Ovary (tissue), 9 donors: Measurements from ENCODE around the gene MIOX. TPM values are rescaled to one million over a fixed set of nuclear protein-coding genes. Genes with fewer than 3 reads are reported as not detected.

ENCODE experiments used
- DNase-seq, 5 donors: peaks; one replicate each; pipeline ENCODE4 v3.0.0-alpha.2; 2019 to 2020
- H3K27ac ChIP-seq, 2 donors: fragments of 200-600 bp; one replicate each; pipeline versions ENCODE4 v1.5.1 to v1.8.0; 2019 to 2022
- H3K27me3 ChIP-seq: fragments of 200-600 bp; one replicate; pipeline ENCODE4 v1.8.0; 2022
- H3K36me3 ChIP-seq: fragments of 200-600 bp; sonication (generic); one replicate; pipeline ENCODE4 v1.5.1; 2019
- H3K4me1 ChIP-seq: one replicate; pipeline ENCODE4 v1.8.1; 2013; ENCODE audit warnings: mild to moderate bottlenecking, moderate library complexity; ENCODE audit not compliant: insufficient read depth
- H3K4me3 ChIP-seq: fragments of 200-600 bp; sonication (generic); one replicate; pipeline ENCODE4 v1.5.1; 2017
- H3K9me3 ChIP-seq, 2 donors: fragments of 200-600 bp in 1 of 2; sonication (generic) in 1 of 2; one replicate each; pipeline versions ENCODE4 v1.5.1 to v1.8.1; 2013 to 2019; ENCODE audit warnings: mild to moderate bottlenecking in 1 of 2, moderate library complexity in 1 of 2
- CTCF ChIP-seq, 3 donors: fragments of 450-650 bp in 2 of 3; fragments of 200-600 bp in 1 of 3; IDR thresholded peaks; one replicate each; pipeline versions ENCODE4 v1.5.1 to v1.8.0; 2016 to 2022; ENCODE audit warnings: antibody characterized with exemption in 3 of 3, mild to moderate bottlenecking in 1 of 3
- EP300 ChIP-seq: sonication (generic); formaldehyde crosslinking; IDR thresholded peaks from one replicate; pipeline ENCODE4 v1.6.1; 2017; ENCODE audit warnings: antibody characterized with exemption
- POLR2A ChIP-seq: fragments of 450-650 bp; IDR thresholded peaks from one replicate; pipeline ENCODE4 v1.6.1; 2017; ENCODE audit warnings: antibody characterized with exemption, mild to moderate bottlenecking, moderate library complexity
- WGBS, 3 donors: extraction: QIAGEN DNeasy Blood & Tissue Kit in 1 of 3; methylation state at CpG; one replicate each; pipeline versions ENCODE4 v1.1.5 to v1.1.7; 2013 to 2017; 5-methylcytosine and 5-hydroxymethylcytosine counted together
- intact Hi-C, 4 donors: fragments of 100-400 bp; cut with DNase I; formaldehyde crosslinking; loops; one replicate each; pipeline versions ENCODE4 v1.11.0 to v1.15.1; 2022 to 2023
- polyA plus RNA-seq, 2 donors: library from polyadenylated mRNA; stranded (reverse); fragments of 200-250 nt in 1 of 2; fragments of 350-450 nt in 1 of 2; fragmentation: Illumina TruSeq in 1 of 2; extraction: RNeasy Lipid Tissue Mini Kit (QIAGEN cat#74804) in 1 of 2; gene quantifications; one replicate each; pipeline ENCODE4 v1.2.3, GENCODE V29; 2013 to 2014
- total RNA-seq, 7 donors: library from RNA; depleted of rRNA in 2 of 7; stranded (reverse); fragments of >200 nt in 2 of 7; fragmentation: NEBNext Ultra II Directional in 3 of 7; extraction: Animal tissue kit (Norgen Biotek cat#: 25700) in 3 of 7; gene quantifications; one replicate each; pipeline versions ENCODE4 v1.1.0 to v1.2.4, GENCODE V29; 2016 to 2023
- donor health status: DM: no; HTN: no; CAD: no; lungs with moderate emphysema.
- donor health status: DM: no; HTN: no; CAD: no.
- donor health status: Bipolar disorder and iron deficiency.
- donor health status: DM: yes; HTN: yes; CAD: no.
- donor health status: DM: no; HTN: no; CAD: no.
- donor health status: DM: yes; HTN: yes; CAD: no.

Gene MIOX
- total and polyA plus RNA-seq, 9 donors = 0.20 TPM; not detected in 8

GRCh38 chr22:50529416-50529896 lies 42.8 kb downstream of the MIOX start:
- no peaks in the 10 kb centered on the region for H3K36me3 ChIP-seq
- no peaks in the 10 kb centered on the region for H3K9me3 ChIP-seq
- TF ChIP-seq EP300 = no peak
- DNase-seq = no peak
- H3K4me1 ChIP-seq = peaks cover 29% of the 10 kb centered on the region
- peak overlapping the region; percentile 37 for H3K4me3 ChIP-seq
- no peak overlapping the region for H3K27ac ChIP-seq
- 3 to 6% (median 3%) methylated on average over 21 to 50 of the region's 50 CpGs for WGBS, 3 donors
- H3K27me3 ChIP-seq = peaks cover 6% of the 10 kb centered on the region
- intact Hi-C loops = loop anchor here in 2 of 4 donors (10.0 kb wide), 2 partner anchors 275 to 285 kb away; partner anchors contain the start of genes HDAC10 (in 1 of the 2) and TUBGCP6 (in 1 of the 2)

GRCh38 chr22:50529897-50530579 lies 43.4 kb downstream of the MIOX start, which contains the start of gene TYMP:
Gene TYMP, minus strand, starts transcription at chr22:50530012. Its CDS starts 303 bp downstream, at chr22:50529709.
- Histone ChIP-seq H3K4me1 (peaks cover 25% of the 10 kb centered on the region), H3K4me3 (peak within 1 kb of the TSS; percentile 37)
- intact Hi-C loops = loop anchor here in 2 of 4 donors (10.0 kb wide), 2 partner anchors 275 to 285 kb away; partner anchors contain the start of genes HDAC10 (in 1 of the 2) and TUBGCP6 (in 1 of the 2)

GRCh38 chr22:50530580-50530876 lies 43.9 kb downstream of the MIOX start:
- TF ChIP-seq EP300 (no peak), POLR2A (no peak), CTCF (IDR thresholded peaks at IDR 0.05) (no peak)
- peak in 3 of 5 donors; percentile 56 to 64 (median 61) for DNase-seq
- Histone ChIP-seq H3K4me1 (peaks cover 25% of the 10 kb centered on the region), H3K36me3 (no peaks in the 10 kb centered on the region), H3K27ac (peak overlapping the region in 1 of 2 donors; percentile 39), H3K4me3 (peak overlapping the region; percentile 37), H3K27me3 (peaks cover 6% of the 10 kb centered on the region), H3K9me3 (no peaks in the 10 kb centered on the region)
- 0 to 1% (median 1%) methylated on average over 17 to 21 of the region's 21 CpGs for WGBS, 3 donors
- intact Hi-C loops = no loop called here

More at GRCh38 chr22:50529897-50530579, 43.4 kb downstream of the MIOX start, which contains the start of gene TYMP:
- peak within 1 kb of the TSS in 1 of 2 donors; percentile 39 for H3K27ac ChIP-seq
- H3K27me3 ChIP-seq = peaks cover 6% of the 10 kb centered on the region
- H3K36me3 ChIP-seq = no peaks in the 10 kb centered on the region
- DNase-seq = peak in 4 of 5 donors; percentile 58 to 72 (median 66)
- 1 to 2% (median 1%) methylated on average over 11 to 92 of the region's 92 CpGs for WGBS, 3 donors
- H3K9me3 ChIP-seq = no peaks in the 10 kb centered on the region
- no peak for TF ChIP-seq POLR2A
- TF ChIP-seq EP300 = no peak
- TF ChIP-seq CTCF (IDR thresholded peaks at IDR 0.05) = no peak

GRCh38 chr22:50530877-50531545 lies 44.4 kb downstream of the MIOX start:
- peak in 3 of 5 donors; percentile 49 to 72 (median 71) for DNase-seq
- H3K4me1 ChIP-seq = peaks cover 25% of the 10 kb centered on the region
- WGBS, 3 donors = 3 to 6% (median 4%) methylated on average over 33 to 53 of the region's 53 CpGs
- peak overlapping the region; percentile 37 for H3K4me3 ChIP-seq
- TF ChIP-seq POLR2A = no peak
- TF ChIP-seq CTCF (IDR thresholded peaks at IDR 0.05) = no peak
- TF ChIP-seq EP300 = no peak
- peak overlapping the region in 1 of 2 donors; percentile 39 for H3K27ac ChIP-seq
- H3K36me3 ChIP-seq = no peaks in the 10 kb centered on the region
- H3K27me3 ChIP-seq = peaks cover 6% of the 10 kb centered on the region
- no peaks in the 10 kb centered on the region for H3K9me3 ChIP-seq
- intact Hi-C loops = no loop called here
